NCI-H1092 treated with DMSO at 0.1 percent for 48 hours (cell line): ENCODE results near the gene AGAP4.
"Not testable (repeated sequence)": the region's sequence is repeated elsewhere in the genome, so short reads cannot be mapped to it uniquely, and the experiment has no call there.

Source experiments
- DNase-seq: peaks from one replicate; lab custom pipeline; 2025; lab: John Stamatoyannopoulos, UW

Gene AGAP4

GRCh38 chr10:45790694-45791426 is 56.4 kb downstream of the AGAP4 start:
- DNase-seq, result not testable (repeated sequence)

GRCh38 chr10:45789991-45790390 is 57.3 kb downstream of the AGAP4 start:
- not testable (repeated sequence) for DNase-seq

- not testable (repeated sequence) for DNase-seq
Measured at GRCh38 chr10:45787212-45787741, 60.0 kb downstream of the AGAP4 start.

GRCh38 chr10:45786217-45786616 is 61.1 kb downstream of the AGAP4 start:
- DNase-seq, result not testable (repeated sequence)
